MCF 10A (cell line): ENCODE data around the gene EBPL. TPM values are rescaled to one million over a fixed set of nuclear protein-coding genes. Genes with fewer than 3 reads are reported as not detected.
A peak's percentile ranks its signal among the peaks of the same experiment; 100 is the strongest.
"Not testable (repeated sequence)": the region's sequence is repeated elsewhere in the genome, so short reads cannot be mapped to it uniquely, and the experiment has no call there.

Experiments used
- BruUV-seq: library from RNA; stranded (reverse); fragments of 400-500 nt; replicated peaks from 2 replicates; lab custom pipeline; 2021; lab: Mats Ljungman, UMichigan
- CTCF ChIA-PET: fragments of 300-600 bp; sonication (Branson Sonifier 250); formaldehyde crosslinking; extraction: SDS; loops from one replicate; lab custom pipeline; 2021; ENCODE audit warnings: antibody characterized with exemption, inconsistent platforms; lab: Yijun Ruan, JAX
- POLR2A ChIA-PET: fragments of 300-600, 350-650 bp; sonication (Branson Sonifier 250); formaldehyde crosslinking; extraction: SDS; loops from one replicate; lab custom pipeline; 2020; ENCODE audit warnings: antibody characterized with exemption, inconsistent platforms; lab: Yijun Ruan, JAX
- DNase-seq: peaks from one replicate; pipeline ENCODE4 v3.0.0-alpha.2; 2018; ENCODE audit not compliant: unreplicated experiment
- H3K27ac Mint-ChIP-seq: one replicate; pipeline ENCODE4 v1.8.0; 2022; ENCODE audit warnings: mild to moderate bottlenecking, low read depth, mixed read lengths; ENCODE audit not compliant: unreplicated experiment
- H3K27me3 Mint-ChIP-seq: one replicate; pipeline ENCODE4 v1.8.0; 2022; ENCODE audit warnings: mixed read lengths; ENCODE audit not compliant: insufficient read depth, unreplicated experiment
- H3K36me3 Mint-ChIP-seq: one replicate; pipeline ENCODE4 v1.8.0; 2022; ENCODE audit warnings: mild to moderate bottlenecking, moderate library complexity, mixed read lengths; ENCODE audit not compliant: insufficient read depth, unreplicated experiment
- H3K4me1 Mint-ChIP-seq: one replicate; pipeline ENCODE4 v1.8.0; 2022; ENCODE audit warnings: mixed read lengths; ENCODE audit not compliant: insufficient read depth, unreplicated experiment
- H3K4me3 Mint-ChIP-seq: one replicate; pipeline ENCODE4 v1.8.0; 2022; ENCODE audit warnings: mild to moderate bottlenecking, moderate library complexity, mixed read lengths; ENCODE audit not compliant: unreplicated experiment
- H3K9me3 Mint-ChIP-seq: one replicate; pipeline ENCODE4 v1.8.0; 2022; ENCODE audit warnings: mixed read lengths; ENCODE audit not compliant: unreplicated experiment
- CTCF ChIP-seq: fragments of 200-600 bp; IDR thresholded peaks from one replicate; pipeline ENCODE4 v1.8.0; 2022; ENCODE audit warnings: antibody characterized with exemption, mild to moderate bottlenecking; ENCODE audit not compliant: unreplicated experiment
- intact Hi-C: fragments of 100-400 bp; cut with micrococcal nuclease; formaldehyde crosslinking; loops from 2 replicates; pipeline ENCODE4 v1.14.1; 2022
- total RNA-seq: library from RNA; stranded (reverse); gene quantifications from 2 replicates; pipeline ENCODE4 v1.2.3, GENCODE V29; 2022

Gene EBPL
- total RNA-seq, 1 experiment from 2014 or later = 121 TPM

GRCh38 chr13:49711218-49711863 is 20.1 kb upstream of the EBPL start:
- no TSS peak for BruUV-seq
- CTCF ChIA-PET = interaction anchor here (0.6 to 0.9 kb wide), 2 partner anchors 29 to 79 kb away, joined by 3 to 4 read pairs; no protein-coding TSS in a partner anchor
- peak; percentile 49 for DNase-seq

GRCh38 chr13:49704264-49704663 is 13.0 kb upstream of the EBPL start:
- H3K27me3 Mint-ChIP-seq, POLR2A ChIA-PET, H3K9me3 Mint-ChIP-seq, BruUV-seq, H3K4me1 Mint-ChIP-seq, intact Hi-C loops, CTCF ChIA-PET, H3K27ac Mint-ChIP-seq, DNase-seq, H3K4me3 Mint-ChIP-seq: not testable (repeated sequence)
- H3K36me3 Mint-ChIP-seq = peaks cover 57% of the 10 kb centered on the region

More at GRCh38 chr13:49711218-49711863, 20.1 kb upstream of the EBPL start:
- H3K27me3 Mint-ChIP-seq = no peaks in the 10 kb centered on the region
- no peak overlapping the region for H3K4me3 Mint-ChIP-seq
- no peak for TF ChIP-seq CTCF
- H3K4me1 Mint-ChIP-seq = no peaks in the 10 kb centered on the region
- peaks cover 7% of the 10 kb centered on the region for H3K9me3 Mint-ChIP-seq
- peaks cover 48% of the 10 kb centered on the region for H3K36me3 Mint-ChIP-seq
- H3K27ac Mint-ChIP-seq = no peak overlapping the region
- intact Hi-C loops = no loop called here
- POLR2A ChIA-PET = interaction anchor here (0.6 to 1.1 kb wide), 3 partner anchors 19 to 22 kb away, joined by 3 read pairs; partner anchors contain the start of gene EBPL

- no TSS peak for BruUV-seq
- no peak for TF ChIP-seq CTCF
- H3K27me3 Mint-ChIP-seq = no peaks in the 10 kb centered on the region
- CTCF ChIA-PET = no interaction called here
- H3K36me3 Mint-ChIP-seq = peaks cover 30% of the 10 kb centered on the region
- no peak overlapping the region for H3K27ac Mint-ChIP-seq
- POLR2A ChIA-PET = no interaction called here
- H3K9me3 Mint-ChIP-seq = no peaks in the 10 kb centered on the region
- intact Hi-C loops = no loop called here
- no peak for DNase-seq
- H3K4me1 Mint-ChIP-seq = no peaks in the 10 kb centered on the region
- no peak overlapping the region for H3K4me3 Mint-ChIP-seq
These were observed 10.2 kb upstream of the EBPL start for GRCh38 chr13:49701491-49701890.

GRCh38 chr13:49697468-49697867 is 6.2 kb upstream of the EBPL start:
- H3K9me3 Mint-ChIP-seq = no peaks in the 10 kb centered on the region
- intact Hi-C loops = no loop called here
- CTCF ChIA-PET = interaction anchor here (1.0 kb wide), 1 partner anchor 49 kb away, joined by 3 read pairs; no protein-coding TSS in a partner anchor

More at GRCh38 chr13:49697468-49697867, 6.2 kb upstream of the EBPL start:
- Mint-ChIP-seq H3K4me1 (peaks cover 15% of the 10 kb centered on the region), H3K4me3 (no peak overlapping the region), H3K36me3 (peaks cover 20% of the 10 kb centered on the region), H3K27me3 (no peaks in the 10 kb centered on the region), H3K27ac (no peak overlapping the region)
- TF ChIP-seq CTCF = no peak
- no TSS peak for BruUV-seq
- no peak for DNase-seq
- POLR2A ChIA-PET = interaction anchor here (0.6 kb wide), 1 partner anchor 870 kb away, joined by 3 read pairs; no protein-coding TSS in a partner anchor
